Pons (tissue), 1 donor: Measurements from ENCODE around the gene ABCA5.
"Not testable (repeated sequence)": the region's sequence is repeated elsewhere in the genome, so short reads cannot be mapped to it uniquely, and the experiment has no call there.

Source experiments
- DNase-seq: peaks from one replicate; pipeline ENCODE4 v3.0.0-alpha.2; 2016; ENCODE audit warnings: low spot score

Gene ABCA5

GRCh38 chr17:69213059-69213813 is 113.7 kb downstream of the ABCA5 start:
- DNase-seq: no peak

DNA sequence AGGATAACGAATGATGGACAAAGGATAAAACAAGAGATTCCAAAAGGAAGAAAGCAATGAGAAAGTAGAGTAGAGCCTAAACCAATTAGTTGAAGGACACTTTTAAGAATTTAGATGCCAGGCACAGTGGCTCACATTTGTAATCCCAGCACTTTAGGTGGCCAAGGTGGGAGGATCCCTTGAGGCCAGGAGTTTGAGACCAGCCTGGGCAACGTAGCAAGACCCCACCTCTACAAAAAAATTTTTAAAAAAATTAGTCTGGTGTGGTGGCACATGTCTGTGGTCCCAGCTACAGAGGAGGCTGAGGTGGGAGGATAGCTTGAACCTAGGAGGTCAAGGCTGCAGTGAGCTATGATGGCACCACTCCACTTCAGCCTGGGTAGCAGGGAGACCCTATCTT is 118.3 kb downstream of the ABCA5 start:
- DNase-seq: no peak

- no peak for DNase-seq
Observed at GRCh38 chr17:69207151-69207550, 119.8 kb downstream of the ABCA5 start.

DNA sequence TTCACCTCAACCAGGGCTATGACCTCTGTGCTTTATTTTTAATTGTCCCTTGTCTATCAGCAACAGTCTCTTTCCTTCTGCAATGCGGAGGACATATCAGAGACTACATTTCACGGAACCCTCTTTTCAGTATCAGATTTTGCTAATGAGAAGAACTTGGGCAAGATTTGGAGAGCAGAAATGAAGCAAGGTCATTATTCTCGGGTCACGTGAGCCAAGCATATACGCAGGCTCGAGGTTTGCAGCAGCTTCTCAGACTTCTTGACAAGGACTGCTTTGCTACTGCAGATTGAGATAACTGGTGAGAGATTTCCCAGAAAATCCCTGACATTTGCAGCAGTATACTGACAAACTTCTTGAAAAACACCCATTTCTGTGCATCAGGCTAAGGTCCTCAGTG is 128.7 kb downstream of the ABCA5 start:
- DNase-seq: no peak

GRCh38 chr17:69196105-69196653 is 130.8 kb downstream of the ABCA5 start:
- not testable (repeated sequence) for DNase-seq
